Gastrocnemius medialis (tissue), 4 donors: ENCODE measurements around the gene FMN2. TPM values are rescaled to one million over a fixed set of nuclear protein-coding genes. Genes with fewer than 3 reads are reported as not detected.

Experiments used
- ATAC-seq, 2 donors: fragments of 150-250 bp; one replicate each; pipeline ENCODE4 v1.9.1; 2016
- DNase-seq, 2 donors: peaks; one replicate each; pipeline ENCODE4 v3.0.0-alpha.2; 2019
- H3K27ac ChIP-seq, 4 donors: fragments of 200-600 bp; sonication (generic); 1 replicate in 1 of 4; 2 replicates in 3 of 4; pipeline ENCODE4 v1.5.1; 2016 to 2018; ENCODE audit warnings: mild to moderate bottlenecking in 2 of 4, moderate library complexity in 1 of 4
- H3K27me3 ChIP-seq, 3 donors: fragments of 200-600 bp; sonication (generic) in 2 of 3; 1 replicate in 1 of 3; 2 replicates in 2 of 3; pipeline versions ENCODE4 v1.5.1 to v1.6.0; 2016 to 2019; ENCODE audit warnings: mild to moderate bottlenecking in 1 of 3, moderate library complexity in 1 of 3
- H3K36me3 ChIP-seq, 2 donors: fragments of 200-600 bp; sonication (generic) in 1 of 2; one replicate each; pipeline ENCODE4 v1.5.1; 2017 to 2018
- H3K4me1 ChIP-seq, 2 donors: fragments of 200-600 bp; sonication (generic) in 1 of 2; one replicate each; pipeline ENCODE4 v1.5.1; 2016 to 2017; ENCODE audit warnings: mild to moderate bottlenecking in 2 of 2
- H3K4me3 ChIP-seq, 4 donors: fragments of 200-600 bp; sonication (generic) in 3 of 4; 1 replicate in 1 of 4; 2 replicates in 3 of 4; pipeline ENCODE4 v1.5.1; 2016 to 2019; ENCODE audit warnings: mild to moderate bottlenecking in 2 of 4
- H3K9me3 ChIP-seq, 3 donors: fragments of 200-600 bp; sonication (generic) in 2 of 3; 1 replicate in 1 of 3; 2 replicates in 2 of 3; pipeline ENCODE4 v1.5.1; 2016 to 2019
- CTCF ChIP-seq, 5 experiments: fragments of 450-650 bp in 3 of 5; fragments of 200-600 bp in 2 of 5; sonication (generic) in 2 of 5; IDR thresholded peaks in 4 of 5; conservative IDR thresholded peaks in 1 of 5; 1 replicate in 4 of 5; 2 replicates in 1 of 5; pipeline ENCODE4 v1.5.1; 2016 to 2019; ENCODE audit warnings: antibody characterized with exemption in 5 of 5, mild to moderate bottlenecking in 3 of 5, moderate library complexity in 3 of 5
- POLR2A ChIP-seq, 2 donors: fragments of 450-650 bp; IDR thresholded peaks; one replicate each; pipeline ENCODE4 v1.6.1; 2017; ENCODE audit warnings: antibody characterized with exemption in 2 of 2, mild to moderate bottlenecking in 2 of 2, moderate library complexity in 2 of 2
- in situ Hi-C, 4 donors: fragments of 200-750 bp; cut with MboI; loops; one replicate each; pipeline versions ENCODE4 v1.15.0 to v1.8.0; 2017; ENCODE audit warnings: low sequenced_read_pairs in 4 of 4
- intact Hi-C: fragments of 100-400 bp; cut with DNase I; formaldehyde crosslinking; loops from one replicate; pipeline ENCODE4 v1.15.1; 2023; ENCODE audit warnings: low total_unique reads
- total RNA-seq, 4 donors: library from RNA; depleted of rRNA; stranded (reverse); fragments of >200 nt; gene quantifications; one replicate each; pipeline versions ENCODE4 v1.1.0 to v1.2.3, GENCODE V29; 2016

The FMN2 gene
- total RNA-seq, 4 donors from 2014 or later: 0.51 TPM; not detected in 3

GRCh38 chr1:240237305-240237721, 145.6 kb downstream of the FMN2 start:
- Histone ChIP-seq H3K9me3 (no peaks in the 10 kb centered on the region), H3K27ac (no peak overlapping the region), H3K4me1 (no peaks in the 10 kb centered on the region), H3K4me3 (no peak overlapping the region), H3K27me3 (no peaks in the 10 kb centered on the region), H3K36me3 (no peaks in the 10 kb centered on the region)
- no peak for ATAC-seq
- in situ Hi-C loops (no loop called here), intact Hi-C loops (loop anchor here (10.0 kb wide), 1 partner anchor 57 kb away; no protein-coding TSS in a partner anchor)
- TF ChIP-seq CTCF (IDR thresholded peaks at IDR 0.05 in 4 of 5, conservative IDR thresholded peaks at IDR 0.05 in 1 of 5) (no peak), POLR2A (IDR thresholded peaks at IDR 0.05) (no peak)
- no peak for DNase-seq

GRCh38 chr1:240239309-240239708, 147.6 kb downstream of the FMN2 start:
- H3K4me3 ChIP-seq: no peak overlapping the region
- no peaks in the 10 kb centered on the region for H3K9me3 ChIP-seq
- no peak overlapping the region for H3K27ac ChIP-seq
- no peaks in the 10 kb centered on the region for H3K36me3 ChIP-seq
- no peak for TF ChIP-seq POLR2A (IDR thresholded peaks at IDR 0.05)
- TF ChIP-seq CTCF (IDR thresholded peaks at IDR 0.05 in 4 of 5, conservative IDR thresholded peaks at IDR 0.05 in 1 of 5): no peak
- no peak for ATAC-seq
- no peaks in the 10 kb centered on the region for H3K27me3 ChIP-seq
- H3K4me1 ChIP-seq: no peaks in the 10 kb centered on the region
- in situ Hi-C loops: no loop called here
- no peak for DNase-seq
- intact Hi-C loops: loop anchor here (10.0 kb wide), 1 partner anchor 55 kb away; no protein-coding TSS in a partner anchor

- TF ChIP-seq POLR2A (IDR thresholded peaks at IDR 0.05): no peak
- no peak for TF ChIP-seq CTCF (IDR thresholded peaks at IDR 0.05 in 4 of 5, conservative IDR thresholded peaks at IDR 0.05 in 1 of 5)
- DNase-seq (no peak), ATAC-seq (no peak)
- Histone ChIP-seq H3K27ac (no peak overlapping the region), H3K36me3 (no peaks in the 10 kb centered on the region), H3K4me1 (no peaks in the 10 kb centered on the region), H3K9me3 (no peaks in the 10 kb centered on the region), H3K4me3 (no peak overlapping the region), H3K27me3 (no peaks in the 10 kb centered on the region)
- intact Hi-C loops: no loop called here
- in situ Hi-C loops: no loop called here
These were observed 149.6 kb downstream of the FMN2 start for GRCh38 chr1:240241278-240241677.

- in situ Hi-C loops (no loop called here), intact Hi-C loops (no loop called here)
- Histone ChIP-seq H3K4me1 (no peaks in the 10 kb centered on the region), H3K36me3 (no peaks in the 10 kb centered on the region), H3K27me3 (no peaks in the 10 kb centered on the region), H3K4me3 (no peak overlapping the region), H3K27ac (no peak overlapping the region), H3K9me3 (no peaks in the 10 kb centered on the region)
- TF ChIP-seq POLR2A (IDR thresholded peaks at IDR 0.05): no peak
- TF ChIP-seq CTCF (IDR thresholded peaks at IDR 0.05 in 4 of 5, conservative IDR thresholded peaks at IDR 0.05 in 1 of 5): no peak
- DNase-seq (no peak), ATAC-seq (no peak)
These were observed 151.0 kb downstream of the FMN2 start for GRCh38 chr1:240242601-240243144.
